GM20000 (cell line): ENCODE data around the gene KMT2A.

ENCODE experiments used
- DNase-seq: peaks from one replicate; pipeline ENCODE4 v3.0.0; 2012; ENCODE audit warnings: low spot score
- CTCF ChIP-seq: IDR thresholded peaks from 2 replicates; pipeline ENCODE4 v1.5.1; 2012; ENCODE audit warnings: mild to moderate bottlenecking, control low read depth; ENCODE audit errors: extremely low read depth, missing control alignments

The KMT2A gene

GRCh38 chr11:118524356-118524755, 88.1 kb downstream of the KMT2A start:
- no peak for DNase-seq
- TF ChIP-seq CTCF: no peak

DNA sequence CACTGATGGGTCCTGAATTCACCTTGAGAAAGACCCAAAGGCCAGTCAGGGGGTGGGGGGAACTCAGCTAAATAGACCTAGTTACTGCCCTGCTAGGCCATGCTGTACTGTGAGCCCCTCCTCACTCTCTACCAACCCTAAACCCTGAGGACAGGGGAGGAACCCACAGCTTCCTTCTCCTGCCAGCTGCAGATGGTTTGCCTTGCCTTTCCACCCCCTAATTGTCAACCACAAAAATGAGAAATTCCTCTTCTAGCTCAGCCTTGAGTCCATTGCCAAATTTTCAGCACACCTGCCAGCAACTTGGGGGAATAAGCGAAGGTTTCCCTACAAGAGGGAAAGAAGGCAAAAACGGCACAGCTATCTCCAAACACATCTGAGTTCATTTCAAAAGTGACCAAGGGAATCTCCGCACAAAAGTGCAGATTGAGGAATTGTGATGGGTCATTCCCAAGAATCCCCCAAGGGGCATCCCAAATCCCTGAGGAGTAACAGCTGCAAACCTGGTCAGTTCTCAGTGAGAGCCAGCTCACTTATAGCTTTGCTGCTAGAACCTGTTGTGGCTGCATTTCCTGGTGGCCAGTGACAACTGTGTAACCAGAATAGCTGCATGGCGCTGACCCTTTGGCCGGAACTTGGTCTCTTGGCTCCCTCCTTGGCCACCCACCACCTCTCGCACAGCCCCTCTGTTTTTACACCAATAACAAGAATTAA, 88.6 kb downstream of the KMT2A start:
- no peak for TF ChIP-seq CTCF
- no peak for DNase-seq

DNA sequence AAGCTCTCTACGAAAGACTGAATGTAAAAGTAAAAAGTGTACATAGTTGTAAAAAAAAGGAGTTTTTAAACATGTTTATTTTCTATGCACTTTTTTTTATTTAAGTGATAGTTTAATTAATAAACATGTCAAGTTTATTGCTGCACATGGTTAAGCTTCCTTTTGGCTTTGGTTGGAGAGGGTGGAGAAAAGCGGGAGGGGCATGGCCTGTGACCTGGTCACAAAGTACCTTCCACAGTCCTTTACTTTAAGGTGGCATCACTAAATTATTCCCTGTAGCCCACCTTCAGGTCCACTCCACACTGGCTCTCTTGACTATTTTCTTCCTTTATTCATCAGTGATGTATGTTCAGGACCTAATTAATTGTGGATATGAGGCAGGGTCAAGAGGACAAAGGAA, 90.4 kb downstream of the KMT2A start:
- no peak for TF ChIP-seq CTCF

GRCh38 chr11:118527109-118527508, 90.8 kb downstream of the KMT2A start, which contains the start of gene TTC36:
TSS of gene TTC36 (plus strand) at chr11:118527474. CDS start at chr11:118527495, 21 bp downstream.
- DNase-seq: no peak

More for the DNA sequence above, 90.4 kb downstream of the KMT2A start:
- no peak for DNase-seq

GRCh38 chr11:118528511-118528910, 92.2 kb downstream of the KMT2A start:
- DNase-seq: no peak
- no peak for TF ChIP-seq CTCF

More at GRCh38 chr11:118527109-118527508, 90.8 kb downstream of the KMT2A start, which contains the start of gene TTC36:
- TF ChIP-seq CTCF: no peak

DNA sequence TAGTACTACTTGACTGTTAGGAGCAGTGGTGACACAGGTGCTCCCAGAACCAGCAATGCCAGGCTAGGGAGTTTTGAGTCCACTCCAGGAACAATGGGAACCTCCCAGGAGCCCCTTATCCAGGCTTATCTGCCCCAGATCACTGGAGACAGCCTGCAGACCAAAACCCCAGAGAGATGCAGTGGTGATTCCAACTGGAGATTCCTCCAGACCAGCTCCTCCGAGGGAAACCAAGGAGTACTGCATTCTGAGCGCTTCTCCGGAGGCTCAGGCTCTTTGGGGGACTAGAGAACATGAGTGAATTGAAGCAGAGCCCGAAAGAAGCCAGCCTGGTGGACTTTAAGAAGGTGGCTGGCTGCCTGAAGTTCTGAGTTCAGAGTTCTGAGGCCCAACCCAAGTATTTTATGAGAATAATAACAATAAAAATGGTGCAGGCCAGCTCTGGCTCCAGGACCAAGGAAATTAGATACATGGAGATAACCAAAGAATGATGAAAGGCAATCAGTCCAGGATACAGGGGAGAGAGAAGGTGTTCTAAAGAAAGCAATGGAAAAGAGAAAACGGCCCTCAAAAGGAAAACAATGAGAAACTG, 93.4 kb downstream of the KMT2A start:
- no peak for DNase-seq

More for the DNA sequence above, 93.4 kb downstream of the KMT2A start:
- TF ChIP-seq CTCF: no peak
